K562 (cell line): Measurements from ENCODE around the gene B3GAT3. TPM values are rescaled to one million over a fixed set of nuclear protein-coding genes. Genes with fewer than 3 reads are reported as not detected.

ENCODE experiments used
- CBX1 ChIP-seq: sonication (generic); IDR thresholded peaks from 2 replicates; pipeline ENCODE4 v1.6.1; 2016; ENCODE audit warnings: antibody characterized with exemption, low read depth, mild to moderate bottlenecking
- CEBPB ChIP-seq: fragments of 450-650 bp; IDR thresholded peaks from 2 replicates; pipeline ENCODE4 v1.6.1; 2016; ENCODE audit warnings: missing genetic modification characterization, missing compliant biosample characterization
- CREB1 ChIP-seq, 2 experiments: sonication (generic) in 1 of 2; formaldehyde crosslinking in 1 of 2; IDR thresholded peaks; 2 replicates each; pipeline versions ENCODE4 v1.6.1 to v1.8.0; 2012 to 2022; ENCODE audit warnings: inconsistent platforms in 1 of 2, mild to moderate bottlenecking in 1 of 2, missing genetic modification reagents in 1 of 2, moderate library complexity in 1 of 2
- DPF2 ChIP-seq: fragments of 450-650 bp; IDR thresholded peaks from 2 replicates; pipeline ENCODE4 v1.6.1; 2016
- FOXM1 ChIP-seq, 2 experiments: fragments of 450-650 bp in 1 of 2; sonication (generic) in 1 of 2; formaldehyde crosslinking in 1 of 2; IDR thresholded peaks; 2 replicates each; pipeline versions ENCODE4 v1.6.1 to v1.9.0; 2017 to 2022; ENCODE audit warnings: low read depth in 2 of 2, mild to moderate bottlenecking in 2 of 2, missing genetic modification reagents in 1 of 2, moderate library complexity in 1 of 2
- NCOA4 ChIP-seq: fragments of 450-650 bp; IDR thresholded peaks from 2 replicates; pipeline ENCODE4 v1.6.1; 2018; ENCODE audit warnings: mild to moderate bottlenecking; ENCODE audit not compliant: partially characterized antibody
- NFATC3 ChIP-seq: fragments of 450-650 bp; IDR thresholded peaks from 2 replicates; pipeline ENCODE4 v1.6.1; 2017; ENCODE audit warnings: mild to moderate bottlenecking
- PHB2 ChIP-seq: fragments of 450-650 bp; IDR thresholded peaks from 2 replicates; pipeline ENCODE4 v1.6.1; 2017; ENCODE audit warnings: low read depth
- PYGO2 ChIP-seq: fragments of 450-650 bp; IDR thresholded peaks from 2 replicates; pipeline ENCODE4 v1.6.1; 2016; ENCODE audit warnings: mild to moderate bottlenecking, missing genetic modification characterization, moderate library complexity, missing compliant biosample characterization
- RAD51 ChIP-seq: fragments of 450-650 bp; IDR thresholded peaks from 2 replicates; pipeline ENCODE4 v1.7.1; 2016; ENCODE audit warnings: low read depth, mild to moderate bottlenecking, borderline replicate concordance
- SP2 ChIP-seq: IDR thresholded peaks from 2 replicates; pipeline ENCODE4 v1.6.1; 2011; ENCODE audit warnings: mild to moderate bottlenecking, low read depth, low read length, moderate library complexity; ENCODE audit not compliant: poor library complexity, severe bottlenecking; ENCODE audit errors: extremely low read depth
- SRSF7 ChIP-seq: fragments of 200-400 bp; formaldehyde crosslinking; optimal IDR thresholded peaks from 2 replicates; pipeline ENCODE3; 2017; ENCODE audit warnings: mild to moderate bottlenecking, low read depth, low read length
- TEAD1 ChIP-seq, 2 experiments: fragments of 450-650 bp in 1 of 2; sonication (generic) in 1 of 2; formaldehyde crosslinking; IDR thresholded peaks; 2 replicates each; pipeline versions ENCODE4 v1.4.0 to v1.8.0; 2020 to 2022; ENCODE audit warnings: mild to moderate bottlenecking in 2 of 2, missing genetic modification reagents in 1 of 2
- THAP7 ChIP-seq: fragments of 250-450 bp; sonication (Bioruptor Pico); IDR thresholded peaks from 2 replicates; pipeline ENCODE4 v1.5.0; 2021
- XRCC3 ChIP-seq: fragments of 450-650 bp; IDR thresholded peaks from 2 replicates; pipeline ENCODE4 v1.6.1; 2017; ENCODE audit warnings: mild to moderate bottlenecking, moderate library complexity
- ZFX ChIP-seq: sonication (generic); formaldehyde crosslinking; IDR thresholded peaks from 2 replicates; pipeline ENCODE4 v1.8.0; 2022; ENCODE audit warnings: mild to moderate bottlenecking, missing genetic modification reagents, moderate library complexity
- ZKSCAN8 ChIP-seq: fragments of 200-800 bp; sonication (Bioruptor generic); IDR thresholded peaks from 2 replicates; pipeline ENCODE4 v1.6.1; 2016; ENCODE audit warnings: missing genetic modification characterization, missing compliant biosample characterization
- ZNF696 ChIP-seq: fragments of 250-450 bp; sonication (Bioruptor Pico); conservative IDR thresholded peaks from 2 replicates; pipeline ENCODE4 v1.4.0; 2020; ENCODE audit warnings: mild to moderate bottlenecking, moderate library complexity
- polyA plus RNA-seq, 8 experiments: library from polyadenylated mRNA; depleted of rRNA in 4 of 8; stranded (reverse) in 5 of 8; unstranded in 3 of 8; fragments of >200 nt; fragmentation: Nextera tagmentation in 2 of 8; fragmentation: Illumina TruSeq in 1 of 8; extraction: Ambion mirVana in 2 of 8; extraction: Trizol in 1 of 8; gene quantifications; 2 replicates each; pipeline versions ENCODE4 v1.2.1 to v1.2.3, GENCODE V29; 2011 to 2014; ENCODE audit warnings: inconsistent platforms in 1 of 8, missing spikeins in 1 of 8
- total RNA-seq, 7 experiments: library from RNA; depleted of rRNA in 6 of 7; stranded (reverse); fragments of >200 nt in 6 of 7; fragmentation: Illumina TruSeq in 2 of 7; extraction: Trizol in 2 of 7; gene quantifications; 2 replicates each; pipeline versions ENCODE4 v1.2.1 to v1.2.3, GENCODE V29; 2011 to 2021; ENCODE audit warnings: low replicate concordance in 1 of 7
- TF ChIP-seq, protein P1 (sequence below): sonication (generic); formaldehyde crosslinking; IDR thresholded peaks from 2 replicates; pipeline ENCODE4 v1.8.1; 2022; ENCODE audit warnings: missing genetic modification reagents
- TF ChIP-seq, protein P2 (sequence below): IDR thresholded peaks from 2 replicates; pipeline ENCODE4 v1.6.1; 2012; ENCODE audit warnings: low read depth, low read length, improper control_type of control experiment, borderline replicate concordance
- TF ChIP-seq, protein P3 (sequence below): conservative IDR thresholded peaks from 2 replicates; pipeline ENCODE4 v1.6.1; 2011; ENCODE audit warnings: low read depth, mild to moderate bottlenecking, low read length; ENCODE audit not compliant: control insufficient read depth

The B3GAT3 gene
- total and polyA plus RNA-seq, 9 of the 15 experiments (the other 6 are each of a cell fraction or from before 2014, with no cell fraction given): 0.30 to 64.0 (median 21.4) TPM

GRCh38 chr11:62621567-62622470 is at the start of gene B3GAT3 (continued):
- TF ChIP-seq, protein P1, sequence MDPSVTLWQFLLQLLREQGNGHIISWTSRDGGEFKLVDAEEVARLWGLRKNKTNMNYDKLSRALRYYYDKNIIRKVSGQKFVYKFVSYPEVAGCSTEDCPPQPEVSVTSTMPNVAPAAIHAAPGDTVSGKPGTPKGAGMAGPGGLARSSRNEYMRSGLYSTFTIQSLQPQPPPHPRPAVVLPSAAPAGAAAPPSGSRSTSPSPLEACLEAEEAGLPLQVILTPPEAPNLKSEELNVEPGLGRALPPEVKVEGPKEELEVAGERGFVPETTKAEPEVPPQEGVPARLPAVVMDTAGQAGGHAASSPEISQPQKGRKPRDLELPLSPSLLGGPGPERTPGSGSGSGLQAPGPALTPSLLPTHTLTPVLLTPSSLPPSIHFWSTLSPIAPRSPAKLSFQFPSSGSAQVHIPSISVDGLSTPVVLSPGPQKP (CRISPR knock-in tag): no peak
- TF ChIP-seq SP2 (no peak), PHB2 (no peak), ZFX (CRISPR knock-in tag) (peak; percentile 46; the same call in 1 of the 2 replicates), DPF2 (peak; percentile 48), PYGO2 (tag) (no peak), THAP7 (CRISPR knock-in tag) (no peak), CBX1 (no peak), RAD51 (peak; percentile 75), NFATC3 (no peak), CEBPB (tag) (peak; percentile 95), CREB1 (IDR thresholded peaks at IDR 0.05) (peak; percentile 91), CREB1 (CRISPR knock-in tag; IDR thresholded peaks at IDR 0.05) (peak; percentile 96), SRSF7 (no peak), ZNF696 (CRISPR knock-in tag) (no peak), XRCC3 (no peak), TEAD1 (CRISPR knock-in tag; IDR thresholded peaks at IDR 0.05) (peak; percentile 11 to 82; a peak in 1 of 4 replicates), NCOA4 (no peak), ZKSCAN8 (CRISPR knock-in tag) (no peak), FOXM1 (IDR thresholded peaks at IDR 0.05; ENCODE audit: low read depth) (no peak), FOXM1 (CRISPR knock-in tag; IDR thresholded peaks at IDR 0.05; ENCODE audit: low read depth) (no peak; the same call in 1 of the 2 replicates)
- TF ChIP-seq, protein P2, sequence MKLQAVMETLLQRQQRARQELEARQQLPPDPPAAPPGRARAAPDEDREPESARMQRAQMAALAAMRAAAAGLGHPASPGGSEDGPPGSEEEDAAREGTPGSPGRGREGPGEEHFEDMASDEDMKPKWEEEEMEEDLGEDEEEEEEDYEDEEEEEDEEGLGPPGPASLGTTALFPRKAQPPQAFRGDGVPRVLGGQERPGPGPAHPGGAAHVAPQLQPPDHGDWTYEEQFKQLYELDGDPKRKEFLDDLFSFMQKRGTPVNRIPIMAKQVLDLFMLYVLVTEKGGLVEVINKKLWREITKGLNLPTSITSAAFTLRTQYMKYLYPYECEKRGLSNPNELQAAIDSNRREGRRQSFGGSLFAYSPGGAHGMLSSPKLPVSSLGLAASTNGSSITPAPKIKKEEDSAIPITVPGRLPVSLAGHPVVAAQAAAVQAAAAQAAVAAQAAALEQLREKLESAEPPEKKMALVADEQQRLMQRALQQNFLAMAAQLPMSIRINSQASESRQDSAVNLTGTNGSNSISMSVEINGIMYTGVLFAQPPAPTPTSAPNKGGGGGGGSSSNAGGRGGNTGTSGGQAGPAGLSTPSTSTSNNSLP: 0 out of 2 replicates have a peak, but pooled peaks have one; percentile 21
- TF ChIP-seq, protein P3, sequence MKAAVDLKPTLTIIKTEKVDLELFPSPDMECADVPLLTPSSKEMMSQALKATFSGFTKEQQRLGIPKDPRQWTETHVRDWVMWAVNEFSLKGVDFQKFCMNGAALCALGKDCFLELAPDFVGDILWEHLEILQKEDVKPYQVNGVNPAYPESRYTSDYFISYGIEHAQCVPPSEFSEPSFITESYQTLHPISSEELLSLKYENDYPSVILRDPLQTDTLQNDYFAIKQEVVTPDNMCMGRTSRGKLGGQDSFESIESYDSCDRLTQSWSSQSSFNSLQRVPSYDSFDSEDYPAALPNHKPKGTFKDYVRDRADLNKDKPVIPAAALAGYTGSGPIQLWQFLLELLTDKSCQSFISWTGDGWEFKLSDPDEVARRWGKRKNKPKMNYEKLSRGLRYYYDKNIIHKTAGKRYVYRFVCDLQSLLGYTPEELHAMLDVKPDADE: peak; percentile 82; the same call in 1 of the 2 replicates
